ENCODE data around the gene CCDC9. TPM values are rescaled to one million over a fixed set of nuclear protein-coding genes. Genes with fewer than 3 reads are reported as not detected.

The CCDC9 gene
- total and polyA plus RNA-seq, 2 of the 13 experiments (the other 11 are each of a cell fraction or from before 2014, with no cell fraction given), result 2.9 to 6.3 TPM

GRCh38 chr19:47273313-47274070 lies 17.2 kb downstream of the CCDC9 start (continued):
- TF ChIP-seq REST (IDR thresholded peaks at IDR 0.05; ENCODE audit: borderline replicate concordance in 1 of 2, low read depth in 1 of 2, low read length in 2 of 2) (no peak), ZC3H13 (CRISPR knock-in tag; IDR thresholded peaks at IDR 0.05) (no peak), ZNF326 (CRISPR knock-in tag; IDR thresholded peaks at IDR 0.05; ENCODE audit: borderline replicate concordance) (no peak), ZNF280D (CRISPR knock-in tag; IDR thresholded peaks at IDR 0.05) (no peak), SIX4 (CRISPR knock-in tag; IDR thresholded peaks at IDR 0.05) (0 out of 2 replicates have a peak, but pooled peaks have one; percentile 33), IKZF4 (CRISPR knock-in tag; IDR thresholded peaks at IDR 0.05; ENCODE audit: borderline replicate concordance, low read depth, not compliant biosample characterization) (peak; percentile 31), SOX5 (CRISPR knock-in tag; IDR thresholded peaks at IDR 0.05; ENCODE audit: borderline replicate concordance) (no peak), ZNF674 (CRISPR knock-in tag; IDR thresholded peaks at IDR 0.05; ENCODE audit: low read depth) (peak; percentile 77; the same call in 1 of the 2 replicates), KAT7 (CRISPR knock-in tag; IDR thresholded peaks at IDR 0.05; ENCODE audit: borderline replicate concordance) (peak; percentile 46; the same call in 1 of the 2 replicates), ZBTB42 (CRISPR knock-in tag; IDR thresholded peaks at IDR 0.05) (no peak), ATRX (CRISPR knock-in tag; IDR thresholded peaks at IDR 0.05; ENCODE audit: borderline replicate concordance) (no peak), ZNF264 (CRISPR knock-in tag; IDR thresholded peaks at IDR 0.05) (no peak), GZF1 (CRISPR knock-in tag; IDR thresholded peaks at IDR 0.05) (0 out of 2 replicates have a peak, but pooled peaks have one; percentile 43), ZNF577 (CRISPR knock-in tag; IDR thresholded peaks at IDR 0.05; ENCODE audit: borderline replicate concordance, low read depth) (no peak), ZNF629 (CRISPR knock-in tag; conservative IDR thresholded peaks at IDR 0.05) (0 out of 2 replicates have a peak, but pooled peaks have one; percentile 6), TERF1 (CRISPR knock-in tag; IDR thresholded peaks at IDR 0.05) (0 out of 2 replicates have a peak, but pooled peaks have one; percentile 35), CEBPG (CRISPR knock-in tag; IDR thresholded peaks at IDR 0.05) (no peak), CHD2 (IDR thresholded peaks at IDR 0.05; ENCODE audit: low read depth, low read length) (0 out of 2 replicates have a peak, but pooled peaks have one; percentile 23), E2F5 (CRISPR knock-in tag; conservative IDR thresholded peaks at IDR 0.05) (0 out of 2 replicates have a peak, but pooled peaks have one; percentile 21), HDAC2 (CRISPR knock-in tag; IDR thresholded peaks at IDR 0.05) (peak; percentile 50; the same call in 1 of the 2 replicates), CENPX (CRISPR knock-in tag; IDR thresholded peaks at IDR 0.05) (no peak)
